ENCODE results near the gene PLD4.

- TF ChIP-seq POLR2A (IDR thresholded peaks at IDR 0.05) (no peak), CTCF (IDR thresholded peaks at IDR 0.05) (no peak)
Measured at GRCh38 chr14:104966261-104966865, 41.7 kb downstream of the PLD4 start.

Data from body of pancreas (tissue), 4 donors.